22Rv1 (cell line): ENCODE measurements around the gene PPP6R3.

Experiments
- ZFX ChIP-seq: fragments of 450-650 bp; IDR thresholded peaks from 2 replicates; pipeline ENCODE4 v1.6.1; 2017; ENCODE audit warnings: antibody characterized with exemption, borderline replicate concordance
- TF ChIP-seq, protein P1 (sequence below): fragments of 450-650 bp; IDR thresholded peaks from 2 replicates; pipeline ENCODE4 v1.5.1; 2017; ENCODE audit warnings: mild to moderate bottlenecking

DNA sequence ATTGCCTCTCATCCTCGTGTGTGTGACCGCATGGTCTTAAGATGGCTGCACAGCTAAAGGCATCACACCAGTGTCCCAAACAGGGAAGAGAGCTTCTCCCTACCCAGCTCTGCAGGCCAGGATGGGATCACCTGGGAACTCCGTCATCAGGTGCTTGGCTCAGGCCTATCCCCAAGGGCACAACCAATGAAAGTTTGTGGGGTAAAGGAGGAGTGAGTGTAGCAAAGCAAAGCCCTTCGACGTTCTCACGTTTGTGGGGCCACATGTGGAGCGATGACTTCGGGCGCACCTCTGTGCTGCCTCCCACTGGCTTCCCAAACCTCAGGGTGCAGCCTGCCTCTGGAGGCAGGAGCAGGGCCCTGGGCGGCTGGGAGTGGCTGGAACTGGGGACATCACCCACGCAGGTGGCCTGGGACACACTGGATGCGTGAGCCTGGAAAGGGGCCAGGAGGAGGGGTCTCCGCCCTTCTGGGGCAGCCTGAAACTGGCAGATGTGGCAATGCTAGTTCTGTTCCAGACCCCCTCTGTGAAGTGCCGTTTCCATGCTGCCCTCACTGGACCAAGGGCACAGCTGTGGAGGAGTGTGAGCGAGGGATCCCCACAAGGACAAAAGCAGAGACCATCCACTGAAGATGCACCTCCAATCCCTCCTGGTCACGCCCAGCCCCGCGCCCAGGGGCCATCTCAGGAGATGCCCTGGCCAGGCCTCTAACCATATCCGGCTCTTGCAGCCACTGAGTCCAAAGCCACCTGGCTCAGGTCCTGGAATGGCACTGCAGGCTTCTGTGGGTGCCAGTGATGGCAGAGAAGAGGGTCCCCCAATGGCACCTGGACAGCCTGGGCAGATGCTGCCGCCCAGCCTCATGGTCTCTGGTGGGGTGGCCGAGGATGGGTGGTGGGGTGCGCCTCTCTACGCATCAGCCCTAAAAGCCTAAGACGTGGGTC, 193.2 kb downstream of the PPP6R3 start:
- TF ChIP-seq, protein P1, sequence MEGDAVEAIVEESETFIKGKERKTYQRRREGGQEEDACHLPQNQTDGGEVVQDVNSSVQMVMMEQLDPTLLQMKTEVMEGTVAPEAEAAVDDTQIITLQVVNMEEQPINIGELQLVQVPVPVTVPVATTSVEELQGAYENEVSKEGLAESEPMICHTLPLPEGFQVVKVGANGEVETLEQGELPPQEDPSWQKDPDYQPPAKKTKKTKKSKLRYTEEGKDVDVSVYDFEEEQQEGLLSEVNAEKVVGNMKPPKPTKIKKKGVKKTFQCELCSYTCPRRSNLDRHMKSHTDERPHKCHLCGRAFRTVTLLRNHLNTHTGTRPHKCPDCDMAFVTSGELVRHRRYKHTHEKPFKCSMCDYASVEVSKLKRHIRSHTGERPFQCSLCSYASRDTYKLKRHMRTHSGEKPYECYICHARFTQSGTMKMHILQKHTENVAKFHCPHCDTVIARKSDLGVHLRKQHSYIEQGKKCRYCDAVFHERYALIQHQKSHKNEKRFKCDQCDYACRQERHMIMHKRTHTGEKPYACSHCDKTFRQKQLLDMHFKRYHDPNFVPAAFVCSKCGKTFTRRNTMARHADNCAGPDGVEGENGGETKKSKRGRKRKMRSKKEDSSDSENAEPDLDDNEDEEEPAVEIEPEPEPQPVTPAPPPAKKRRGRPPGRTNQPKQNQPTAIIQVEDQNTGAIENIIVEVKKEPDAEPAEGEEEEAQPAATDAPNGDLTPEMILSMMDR, result no peak
- no peak for TF ChIP-seq ZFX
